HPDE6-E6E7 (cell line): ENCODE data around the gene SOCS4.
"Not testable (repeated sequence)": the region's sequence is repeated elsewhere in the genome, so short reads cannot be mapped to it uniquely, and the experiment has no call there.

Experiments used
- DNase-seq: peaks from one replicate; pipeline ENCODE4 v3.0.0; 2011; ENCODE audit warnings: missing footprints; ENCODE audit errors: extremely low spot score

Gene SOCS4

DNA sequence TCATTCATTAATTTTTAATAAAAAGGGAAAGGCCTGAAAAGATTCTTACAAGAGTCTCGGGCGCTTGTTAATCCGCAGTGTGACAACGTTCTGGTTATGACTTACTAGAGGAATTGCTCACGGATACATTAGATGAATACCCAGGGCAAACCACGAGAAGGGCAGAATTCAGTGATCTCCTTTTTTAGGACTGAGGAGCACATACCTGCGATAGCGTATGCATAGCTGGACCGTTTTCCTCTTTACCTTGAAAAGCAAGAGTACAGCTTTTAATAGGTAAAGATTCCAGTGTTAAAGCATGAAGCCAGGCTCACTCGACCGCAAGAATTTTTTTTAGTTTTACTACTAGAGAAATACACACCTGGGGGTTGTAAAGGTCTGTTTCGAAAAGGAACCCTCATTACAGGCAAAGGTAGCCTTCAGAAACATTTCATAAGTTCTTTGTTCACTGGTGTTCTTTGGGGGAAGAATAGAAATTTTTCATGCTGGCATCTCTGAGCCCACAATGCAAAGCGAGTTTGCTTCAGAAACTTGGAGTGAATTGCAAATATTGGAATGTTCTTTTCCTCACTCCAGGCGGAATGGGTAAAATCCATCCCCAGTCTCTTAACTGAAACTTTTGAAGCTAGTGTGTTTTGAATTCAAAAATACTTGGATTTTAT lies 25.4 kb downstream of the SOCS4 start:
- no peak for DNase-seq

DNA sequence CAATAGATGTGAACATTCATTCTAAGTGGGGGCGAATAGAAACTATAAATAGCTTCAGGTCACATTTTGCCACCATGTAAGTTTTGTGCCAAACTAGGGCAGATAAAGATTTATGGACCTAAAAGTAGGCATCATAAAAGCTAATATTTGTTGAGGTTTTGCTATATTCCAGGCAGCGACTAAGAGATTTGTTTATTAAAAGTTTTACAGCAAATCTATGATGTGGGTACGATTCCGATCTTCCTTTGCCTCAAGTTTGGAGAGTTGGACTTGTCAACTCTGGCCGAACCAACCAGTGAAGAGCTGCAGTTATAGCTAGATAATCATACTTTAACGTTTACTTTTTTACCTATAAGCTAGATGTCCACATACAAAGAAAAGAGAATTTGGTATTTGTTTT lies 26.0 kb downstream of the SOCS4 start:
- DNase-seq: no peak

DNA sequence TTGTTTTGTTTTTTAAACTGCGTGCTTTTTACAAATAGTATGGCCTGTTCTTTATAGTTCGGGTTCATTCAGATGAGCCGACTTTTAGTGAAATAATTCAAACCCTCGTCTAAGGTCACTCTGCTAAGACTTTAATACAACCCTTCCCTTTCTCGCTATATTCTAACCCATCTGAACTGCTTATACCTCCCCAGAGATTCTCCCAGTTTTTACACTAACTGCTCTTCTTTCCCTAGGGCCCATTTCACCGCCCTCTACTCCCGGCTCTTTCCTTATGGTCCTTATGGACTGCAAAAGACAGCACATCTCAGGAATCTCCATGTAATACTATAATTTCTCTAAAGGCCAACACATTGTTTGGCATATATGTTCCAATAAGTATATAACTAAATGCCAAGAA lies 26.5 kb downstream of the SOCS4 start:
- no peak for DNase-seq

DNA sequence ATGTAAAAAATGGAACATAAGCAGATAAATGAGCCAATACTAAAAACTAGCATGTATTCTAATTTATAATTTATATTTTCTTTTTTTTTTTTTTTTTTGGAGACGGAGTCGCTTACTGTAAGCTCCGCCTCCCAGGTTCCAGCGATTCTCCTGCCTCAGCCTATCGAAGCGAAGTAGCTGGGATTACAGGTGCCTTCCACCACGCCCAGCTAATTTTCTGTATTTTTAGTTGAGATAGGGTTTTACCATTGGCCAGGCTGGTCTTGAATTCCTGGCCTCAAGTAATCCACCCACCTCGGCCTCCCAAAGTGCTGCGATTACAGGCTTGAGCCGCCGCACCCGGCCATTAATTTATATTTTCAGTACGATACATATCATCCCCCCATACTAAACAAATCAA lies 27.1 kb downstream of the SOCS4 start:
- no peak for DNase-seq

DNA sequence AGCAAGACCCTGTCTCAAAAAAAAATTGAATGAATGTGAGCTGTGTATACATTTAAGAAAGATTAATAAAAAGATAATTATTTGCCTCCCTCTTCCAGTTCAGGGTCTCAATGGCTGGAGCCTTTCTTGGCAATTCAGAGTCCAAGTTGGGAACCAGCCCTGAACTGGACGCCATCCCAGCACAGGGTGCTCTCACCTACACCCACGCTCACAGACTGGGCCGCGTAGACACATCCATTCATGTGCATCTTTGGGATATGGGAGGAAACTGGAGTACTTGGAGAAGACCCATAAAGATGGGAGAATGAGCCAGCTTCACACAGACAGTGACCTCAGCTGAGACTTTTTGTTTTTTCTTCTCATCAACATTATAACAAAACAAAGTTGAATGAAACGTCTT lies 30.9 kb downstream of the SOCS4 start:
- no peak for DNase-seq

DNA sequence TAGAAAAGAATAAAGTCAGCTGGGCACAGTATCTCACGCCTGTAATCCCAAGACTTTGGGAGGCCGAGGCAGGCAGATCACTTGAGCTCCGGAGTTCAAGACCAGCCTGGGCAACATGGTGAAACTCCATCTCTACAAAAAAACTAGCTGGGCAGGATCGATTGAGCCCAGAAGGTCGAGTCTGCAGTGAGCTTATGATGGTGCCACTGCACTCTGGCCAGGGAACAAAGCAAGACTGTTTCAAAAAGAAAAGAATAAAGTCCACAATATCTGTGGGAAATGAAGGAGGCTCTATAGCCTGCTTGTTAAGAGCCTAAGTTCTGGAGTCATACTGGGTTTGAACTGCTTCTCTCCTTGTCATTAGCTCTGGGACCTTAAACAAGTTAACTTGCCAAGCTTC lies 32.3 kb downstream of the SOCS4 start:
- no peak for DNase-seq

DNA sequence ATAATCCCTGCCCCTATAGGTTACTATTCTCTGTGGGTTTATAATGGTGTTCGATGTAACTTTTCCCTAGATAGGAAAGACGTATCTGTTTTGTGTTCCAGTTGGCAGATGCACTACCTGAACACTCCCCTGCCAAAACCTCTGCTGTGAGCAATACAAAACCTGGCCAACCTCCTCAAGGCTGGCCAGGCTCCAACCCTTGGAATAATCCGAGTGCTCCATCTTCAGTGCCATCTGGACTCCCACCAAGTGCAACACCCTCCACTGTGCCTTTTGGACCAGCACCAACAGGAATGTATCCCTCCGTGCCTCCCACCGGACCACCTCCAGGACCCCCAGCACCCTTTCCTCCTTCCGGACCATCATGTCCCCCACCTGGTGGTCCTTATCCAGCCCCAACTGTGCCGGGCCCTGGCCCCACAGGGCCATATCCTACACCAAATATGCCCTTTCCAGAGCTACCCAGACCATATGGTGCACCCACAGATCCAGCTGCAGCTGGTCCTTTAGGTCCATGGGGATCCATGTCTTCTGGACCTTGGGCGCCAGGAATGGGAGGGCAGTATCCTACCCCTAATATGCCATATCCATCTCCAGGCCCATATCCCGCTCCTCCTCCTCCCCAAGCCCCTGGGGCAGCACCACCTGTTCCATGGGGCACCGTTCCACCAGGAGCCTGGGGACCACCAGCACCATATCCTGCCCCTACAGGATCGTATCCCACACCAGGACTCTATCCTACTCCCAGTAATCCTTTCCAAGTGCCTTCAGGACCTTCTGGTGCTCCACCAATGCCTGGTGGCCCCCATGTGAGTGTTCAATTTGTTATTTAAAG lies 35.7 kb downstream of the SOCS4 start:
- DNase-seq: no peak

DNA sequence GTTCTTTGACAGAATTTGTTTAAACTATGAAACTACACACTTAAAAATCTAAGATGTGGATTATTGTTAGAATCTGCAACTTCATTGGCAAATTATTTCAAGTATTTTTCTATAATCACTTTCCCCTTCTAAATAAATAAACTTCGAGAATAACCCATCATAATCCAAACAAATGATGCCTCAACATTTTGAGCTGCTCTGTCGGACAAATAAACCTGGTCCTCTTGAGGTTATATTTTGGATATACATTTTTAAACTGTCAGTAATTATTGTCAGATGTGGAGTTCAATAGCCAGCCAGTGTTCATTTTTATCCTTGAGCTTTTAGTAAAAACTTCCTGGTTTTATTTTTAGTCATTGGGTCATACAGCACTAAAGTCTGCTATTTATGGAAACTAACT lies 37.9 kb downstream of the SOCS4 start:
- not testable (repeated sequence) for DNase-seq

DNA sequence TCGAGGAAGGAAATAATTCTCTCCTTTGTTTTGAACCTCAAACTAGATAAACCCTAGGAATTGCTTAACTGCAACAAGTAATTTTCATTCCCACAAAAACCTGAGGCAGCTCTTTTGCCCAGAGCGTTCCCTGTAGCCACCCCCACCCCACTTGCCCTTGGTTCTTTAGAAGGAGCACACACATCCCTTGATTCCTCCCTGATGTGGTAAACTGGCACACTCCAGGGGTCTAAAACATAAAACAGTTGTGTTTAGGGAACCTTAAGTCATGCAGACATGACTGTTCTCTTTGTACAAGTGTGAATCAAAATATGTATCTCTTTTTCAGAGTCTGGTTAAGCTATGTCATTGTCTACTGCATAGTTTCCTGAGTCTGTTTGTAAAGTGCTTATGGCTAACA lies 38.4 kb downstream of the SOCS4 start:
- DNase-seq: no peak

DNA sequence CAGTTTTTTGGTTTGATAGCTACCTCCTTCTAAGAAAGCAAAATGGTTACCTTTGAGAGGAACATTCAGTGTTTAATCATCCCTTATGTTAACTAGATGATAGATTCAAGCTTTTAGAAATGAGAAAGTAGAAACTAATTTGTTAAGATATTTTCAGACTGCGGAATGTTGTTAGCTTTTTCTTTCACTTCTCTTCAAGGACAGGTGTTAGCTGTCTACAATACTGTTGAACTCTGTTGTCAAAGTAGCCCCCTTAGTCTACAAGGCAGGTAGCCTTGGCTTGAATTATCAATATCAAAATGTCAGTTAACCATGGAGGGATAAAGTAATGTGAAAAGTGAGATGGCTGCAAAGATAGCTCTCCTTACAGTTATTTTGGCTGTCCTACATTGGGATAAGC lies 39.2 kb downstream of the SOCS4 start:
- DNase-seq: no peak

DNA sequence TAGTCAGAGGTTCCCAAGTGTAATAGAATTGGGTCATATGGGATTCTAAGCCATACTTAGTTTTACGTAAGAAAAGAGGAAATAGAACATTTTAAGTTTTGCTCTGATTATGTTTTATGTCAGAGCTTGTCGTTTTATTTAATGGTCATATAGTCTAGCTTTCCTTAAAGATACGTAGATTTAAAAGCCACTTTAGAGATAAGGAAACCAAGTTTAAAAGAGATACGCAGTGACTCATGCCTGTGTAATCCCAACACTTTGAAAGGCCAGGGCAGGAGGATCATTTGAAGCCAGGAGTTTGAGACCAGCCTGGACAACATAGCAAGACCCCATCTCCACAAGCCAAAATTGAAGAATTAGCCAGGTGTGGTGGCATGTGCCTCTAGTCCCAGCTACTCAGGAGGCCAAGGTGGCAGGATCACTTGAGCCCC lies 44.0 kb downstream of the SOCS4 start:
- no peak for DNase-seq

DNA sequence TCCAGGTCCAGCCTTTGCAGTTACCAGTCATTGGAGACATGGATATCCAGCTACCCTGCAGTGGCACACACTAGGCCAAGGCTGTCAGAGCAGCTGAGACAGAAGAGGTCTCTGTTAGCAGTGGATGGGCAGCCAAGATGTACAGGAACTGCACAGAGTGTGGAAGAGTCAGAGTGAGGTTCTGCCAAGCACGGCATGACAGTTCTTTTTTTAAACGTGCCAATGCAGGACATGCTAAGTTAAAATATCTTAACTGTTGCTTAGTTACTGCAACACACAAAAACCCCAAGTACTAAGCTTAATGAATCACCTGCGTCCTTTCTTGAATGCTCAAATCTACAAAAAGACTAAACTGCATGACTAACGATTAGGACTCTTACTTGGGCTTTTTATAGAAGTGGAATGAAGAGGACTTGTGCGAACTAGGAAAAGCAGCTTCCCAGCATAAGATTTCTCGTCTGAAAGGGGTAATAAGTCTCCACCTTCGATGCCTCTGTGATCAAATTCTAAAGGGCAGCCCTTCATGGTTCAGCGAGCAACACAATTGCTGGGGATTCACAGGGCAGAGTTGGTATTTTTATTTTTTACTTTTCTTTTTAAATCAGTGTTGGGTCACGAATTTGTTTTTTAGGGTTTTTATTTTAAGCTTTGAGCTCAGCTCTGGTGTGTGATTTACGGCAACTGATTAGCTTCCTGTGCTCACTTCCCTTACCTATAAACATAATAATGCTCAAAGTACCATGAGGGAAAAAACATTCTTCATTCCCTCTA lies 45.0 kb downstream of the SOCS4 start:
- DNase-seq: peak; percentile 82

DNA sequence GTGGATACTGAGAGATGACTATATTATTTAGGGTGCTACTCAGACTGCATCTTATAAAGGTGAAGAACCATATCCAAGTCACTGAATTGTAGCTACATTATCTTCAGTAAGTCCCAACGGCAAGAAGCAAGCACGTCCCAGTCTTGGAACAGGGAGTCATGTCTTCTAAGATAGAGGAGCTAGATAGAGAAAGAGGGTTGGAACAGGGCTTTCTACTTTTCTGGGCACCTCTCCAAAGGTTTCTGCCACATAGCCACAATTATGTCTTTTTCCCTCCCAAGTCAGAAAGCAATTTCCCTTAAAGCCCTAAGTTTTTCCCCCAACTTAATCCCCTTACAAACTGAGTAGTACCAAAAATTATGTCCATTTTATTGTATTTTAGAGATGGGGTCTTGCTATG lies 46.8 kb downstream of the SOCS4 start:
- DNase-seq: no peak

DNA sequence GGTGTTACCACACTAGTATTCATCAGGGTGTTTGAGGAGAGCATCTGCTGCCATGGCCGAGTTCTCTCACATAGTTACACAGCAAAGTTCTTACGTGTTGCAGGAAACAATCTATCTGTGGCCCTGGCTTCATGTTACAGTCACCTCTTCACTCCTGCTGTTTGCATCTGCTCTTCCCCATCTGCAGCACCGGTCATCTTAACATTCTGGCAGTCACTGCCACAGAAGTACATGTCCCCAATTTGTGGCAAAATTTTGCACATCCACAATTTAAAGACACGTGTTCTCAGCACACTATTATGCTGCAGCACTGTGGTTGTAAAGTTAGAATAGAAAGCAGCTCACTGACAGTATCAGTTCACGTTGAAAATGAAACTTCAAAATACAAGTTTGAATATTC lies 47.6 kb downstream of the SOCS4 start:
- DNase-seq: no peak

DNA sequence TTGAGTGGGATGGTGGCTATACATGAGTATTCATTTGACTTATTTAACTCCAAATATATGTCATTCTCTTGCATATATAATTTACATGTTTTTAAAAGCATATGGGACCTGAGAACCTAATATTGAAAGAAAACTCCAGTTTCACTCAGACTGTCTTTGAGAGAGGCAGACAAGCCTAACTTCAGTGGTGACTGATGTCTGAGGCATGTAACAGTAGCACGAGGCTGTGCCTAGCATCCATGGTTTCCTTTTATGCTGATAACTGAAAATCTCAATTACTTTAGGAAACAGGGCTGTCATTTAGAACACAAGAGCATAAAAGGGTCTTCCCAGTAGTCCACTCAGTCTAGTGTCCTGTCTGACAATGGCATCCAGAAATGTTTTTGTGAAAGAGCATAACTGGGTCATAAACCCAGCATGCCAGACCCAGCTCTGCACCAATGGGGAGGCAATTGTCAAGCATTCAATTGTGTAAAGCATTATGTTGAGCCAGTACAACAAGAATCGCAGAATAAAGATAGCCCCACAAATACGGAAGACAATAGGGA lies 48.7 kb downstream of the SOCS4 start:
- DNase-seq: no peak

DNA sequence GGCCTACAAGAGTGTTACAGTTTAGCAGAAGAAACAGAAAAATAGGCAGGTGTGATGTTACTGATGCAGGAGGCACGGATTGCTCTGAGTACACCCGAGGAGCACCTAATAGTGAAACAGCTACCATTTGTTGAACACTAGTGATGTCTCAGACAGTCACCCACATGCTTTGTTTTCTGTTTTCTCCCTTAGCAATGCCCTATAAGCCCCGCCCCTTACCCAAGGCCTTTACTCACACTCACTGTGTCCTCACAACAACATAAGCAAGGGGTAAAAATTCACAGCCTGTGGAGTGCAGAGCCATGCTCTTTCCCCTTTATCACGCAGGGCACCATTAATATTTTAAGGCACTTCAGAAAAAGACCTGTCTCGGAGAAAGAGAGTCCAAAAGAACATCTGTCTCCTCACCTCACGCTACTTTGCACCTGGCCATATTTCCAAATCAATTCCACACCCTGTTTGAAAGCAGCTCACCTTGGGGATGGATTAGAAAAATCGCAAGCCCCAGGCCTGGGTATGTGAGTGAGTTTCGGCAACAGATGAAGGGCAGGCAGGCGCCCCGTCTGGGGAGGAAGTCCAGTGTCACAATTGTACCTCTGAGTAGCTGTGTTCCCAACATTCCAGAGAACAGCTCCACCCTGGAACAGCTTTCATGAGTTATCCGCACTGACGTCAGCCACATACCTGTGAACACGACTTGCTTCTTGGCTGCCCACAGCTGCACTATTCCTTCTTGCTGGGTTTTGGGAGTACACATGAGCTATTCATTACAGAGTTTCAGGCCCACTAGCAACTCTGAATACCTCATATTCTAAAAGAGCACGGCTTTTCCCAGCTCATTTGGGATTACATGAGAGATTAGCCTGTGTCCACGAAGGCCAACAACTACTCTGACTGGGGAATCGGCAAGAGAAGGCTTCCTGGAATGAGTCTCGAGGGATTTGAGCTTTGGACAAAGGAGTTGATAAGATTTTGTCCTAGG lies 50.4 kb downstream of the SOCS4 start:
- peak; percentile 72 for DNase-seq

DNA sequence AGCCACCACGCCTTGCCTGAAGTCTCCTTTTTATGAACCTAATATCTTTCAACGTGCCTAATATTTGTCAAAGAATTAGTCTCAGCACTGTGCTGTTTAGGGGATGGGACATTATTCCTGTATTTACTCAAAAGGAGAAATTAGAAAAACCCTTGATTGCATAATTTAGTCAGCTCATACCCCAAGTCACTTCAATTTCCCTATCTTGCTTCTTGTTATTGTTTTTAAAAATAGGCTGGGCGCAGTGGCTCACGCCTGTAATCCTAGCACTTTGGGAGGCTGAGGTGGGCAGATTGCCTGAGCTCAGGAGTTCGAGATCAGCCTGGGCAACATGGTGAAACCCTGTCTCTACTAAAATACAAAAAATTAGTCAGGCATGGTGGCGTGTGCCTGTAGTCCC lies 52.9 kb downstream of the SOCS4 start:
- not testable (repeated sequence) for DNase-seq

DNA sequence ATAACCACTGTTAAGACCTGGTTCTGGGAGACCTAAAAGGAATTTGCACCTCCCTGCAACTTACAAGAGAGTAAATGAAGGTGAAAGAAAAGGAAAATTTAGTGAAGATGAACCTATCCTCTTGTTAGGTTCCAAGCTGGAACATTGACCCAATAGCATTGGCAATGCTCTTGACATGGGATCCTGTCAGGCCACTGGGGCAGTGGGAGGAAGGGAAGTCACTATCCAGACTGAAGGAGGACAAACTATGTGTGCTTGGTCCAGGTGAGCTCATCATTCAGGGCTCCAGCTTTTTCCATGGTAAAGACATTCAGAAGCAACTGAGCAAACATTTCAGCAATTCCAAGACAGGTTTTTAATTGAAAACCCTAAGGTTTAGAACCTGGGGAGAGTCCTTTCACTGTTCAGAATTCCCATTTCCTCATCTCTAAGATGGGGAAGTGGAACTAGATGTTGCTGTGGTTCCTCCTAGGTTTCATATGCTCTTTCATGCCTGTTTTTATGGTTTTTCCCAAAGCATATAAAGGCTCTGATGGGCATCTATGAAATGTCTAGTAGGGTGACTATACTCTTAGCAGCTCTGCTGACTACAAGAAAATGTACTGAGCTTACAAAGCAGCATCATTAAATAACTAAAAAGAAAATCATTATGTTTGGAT lies 57.5 kb downstream of the SOCS4 start:
- DNase-seq: no peak

DNA sequence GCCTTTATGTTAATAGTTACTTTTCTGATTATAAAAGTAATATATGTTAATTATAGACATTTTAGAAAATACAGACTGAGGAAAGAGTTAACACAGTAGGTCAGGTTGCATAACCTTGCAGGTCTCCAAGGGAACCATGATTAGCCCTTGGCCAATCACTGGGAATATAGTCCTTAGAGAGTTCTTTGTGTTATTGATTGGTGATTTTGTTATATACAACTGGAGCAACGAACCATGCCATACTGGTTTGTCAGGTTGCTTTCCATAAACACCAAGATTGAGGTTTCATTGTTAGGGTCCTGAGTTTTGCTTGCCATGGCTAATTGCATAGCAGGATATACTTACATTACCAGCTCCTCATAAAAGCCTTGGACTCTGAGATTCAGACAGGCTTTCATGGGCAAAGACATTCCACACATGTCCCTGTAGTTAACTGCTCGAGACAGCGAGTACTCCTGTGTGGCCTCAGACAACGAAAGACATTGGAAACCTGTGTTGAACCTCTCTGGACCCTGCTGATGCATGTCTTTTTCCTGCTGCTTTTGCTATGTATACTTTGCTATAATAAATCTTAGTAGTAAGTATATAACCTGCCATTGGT lies 58.1 kb downstream of the SOCS4 start:
- DNase-seq: no peak

DNA sequence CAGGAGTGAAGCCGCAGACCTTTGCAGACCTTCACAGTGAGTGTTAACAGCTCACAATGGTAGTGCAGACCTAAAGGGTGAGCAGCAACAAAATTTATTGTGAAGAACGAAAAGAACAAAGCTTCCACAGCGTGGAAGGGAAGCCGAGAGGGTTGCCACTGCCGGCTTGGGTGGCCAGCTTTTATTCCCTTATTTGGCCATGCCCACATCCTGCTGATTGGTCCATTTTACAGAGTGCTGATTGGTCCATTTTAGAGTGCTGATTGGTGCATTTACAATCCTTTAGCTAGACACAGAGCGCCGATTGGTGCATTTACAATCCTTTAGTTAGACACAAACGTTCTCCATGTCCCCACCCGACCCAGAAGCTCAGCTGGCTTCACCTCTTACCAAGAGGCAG lies 59.9 kb downstream of the SOCS4 start:
- no peak for DNase-seq
